Stromal cell of bone marrow (primary cell): ENCODE data around the gene FGFR3.

Source experiments
- DNase-seq: peaks from one replicate; pipeline ENCODE4 v3.0.0-alpha.2; 2012; ENCODE audit warnings: low read depth

Gene FGFR3

DNA sequence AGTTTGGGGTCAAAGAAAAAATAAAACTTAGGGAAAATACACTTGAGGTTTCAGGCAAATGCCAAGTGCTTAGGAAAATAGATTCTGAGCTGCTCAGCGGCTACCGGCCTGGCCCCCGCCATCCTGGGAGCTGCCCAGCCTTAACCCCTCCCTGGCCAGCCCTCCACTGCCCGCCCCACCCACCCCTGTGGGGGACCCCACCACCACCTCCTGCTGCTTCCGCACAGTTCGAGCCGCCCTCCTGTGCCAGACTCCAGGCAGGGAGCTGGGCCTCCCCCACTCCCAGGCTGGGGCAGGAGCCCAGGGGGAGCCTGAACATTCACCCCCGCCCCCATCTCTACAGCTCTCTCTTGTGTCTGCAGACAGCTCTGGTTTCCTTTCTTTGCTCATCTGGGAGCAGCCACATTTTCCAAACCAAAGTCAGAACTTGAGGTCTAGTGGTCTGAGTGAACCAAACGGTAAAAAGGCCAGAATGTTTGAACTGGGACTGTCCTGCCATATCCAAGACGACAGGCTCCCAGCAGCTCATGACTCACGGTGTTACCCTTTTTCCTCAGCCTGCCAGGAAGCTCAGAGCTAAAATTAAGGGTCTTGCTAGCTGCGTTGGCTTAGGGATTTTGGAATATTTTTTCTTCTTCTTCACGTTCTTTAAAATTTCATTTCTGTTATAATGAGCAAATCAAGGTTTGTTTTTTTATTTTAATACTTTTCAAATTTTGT, 4.7 kb upstream of the FGFR3 start:
- peak; percentile 5 for DNase-seq

DNA sequence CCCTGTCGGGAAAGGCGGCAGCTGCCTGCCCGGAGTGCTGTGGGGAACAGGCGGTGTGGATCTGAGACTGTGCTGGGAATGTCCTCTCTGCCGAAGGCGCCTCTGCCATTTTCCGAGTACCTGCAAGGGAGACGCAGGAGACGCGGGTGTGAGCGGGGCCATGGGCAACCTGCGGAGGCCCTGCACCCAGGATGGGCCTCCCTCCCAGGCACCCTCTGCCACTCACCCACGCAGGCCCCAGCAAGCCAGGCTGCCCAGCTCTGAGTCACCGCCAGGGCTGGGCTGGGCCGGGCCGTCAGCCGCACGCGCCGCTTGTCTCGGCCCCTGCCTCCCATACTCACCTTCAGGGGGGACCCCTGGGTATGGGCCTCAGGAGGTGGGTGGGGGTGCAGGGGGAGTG, 3.5 kb upstream of the FGFR3 start:
- DNase-seq: no peak

DNA sequence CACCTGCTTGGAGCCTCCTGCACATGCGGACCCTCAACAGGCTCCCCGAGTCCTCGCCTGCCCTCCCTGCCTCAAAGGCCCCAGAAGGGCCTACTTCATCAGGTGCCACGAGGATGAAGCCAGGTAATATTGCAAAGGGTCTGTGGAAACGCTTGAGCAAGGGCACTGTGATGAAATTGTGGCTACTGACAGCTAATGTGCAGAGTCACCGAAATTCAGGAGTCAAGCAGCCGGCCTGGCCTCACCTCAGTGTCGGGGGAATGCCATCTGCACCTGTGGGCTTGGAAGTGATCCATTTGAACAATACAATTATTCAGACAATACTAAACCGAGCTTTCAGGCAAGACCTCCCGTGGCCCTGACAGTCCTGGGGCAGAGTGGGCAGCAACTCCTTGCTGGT, 3.1 kb upstream of the FGFR3 start:
- DNase-seq: no peak

DNA sequence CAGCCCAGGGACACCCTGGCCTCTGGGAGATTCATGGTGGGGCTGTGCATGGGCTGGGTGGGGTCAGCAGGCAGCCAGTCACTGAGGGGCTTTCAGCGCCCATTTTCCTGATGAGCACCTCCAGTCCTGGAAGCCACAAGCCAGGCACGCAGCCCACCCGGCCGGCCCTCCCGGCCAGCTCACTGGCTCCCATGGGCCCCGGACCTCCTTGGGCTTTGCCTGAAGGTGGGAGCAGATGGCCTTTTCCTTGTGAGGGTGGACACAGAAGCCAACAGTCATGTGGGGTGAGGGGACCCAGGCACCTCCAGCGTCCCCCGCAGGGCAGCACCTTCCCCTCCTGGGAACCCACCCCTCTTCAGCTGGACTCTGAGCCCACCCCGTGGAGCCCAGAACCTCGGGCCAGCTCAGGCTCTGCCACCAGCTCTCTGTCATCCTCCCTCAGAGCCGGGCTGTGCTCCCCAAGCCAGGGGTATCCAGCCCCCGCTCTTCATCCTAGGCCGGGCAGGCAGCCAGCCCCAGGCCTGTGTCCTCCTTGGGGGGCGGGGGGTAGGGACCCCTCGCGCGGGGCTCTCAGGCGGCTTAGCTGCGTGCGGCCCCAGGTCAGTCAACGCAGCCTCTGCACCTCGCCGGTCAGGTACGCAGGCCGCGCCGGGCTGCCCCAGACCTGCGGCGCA, 798 bp upstream of the FGFR3 start:
- DNase-seq: no peak

DNA sequence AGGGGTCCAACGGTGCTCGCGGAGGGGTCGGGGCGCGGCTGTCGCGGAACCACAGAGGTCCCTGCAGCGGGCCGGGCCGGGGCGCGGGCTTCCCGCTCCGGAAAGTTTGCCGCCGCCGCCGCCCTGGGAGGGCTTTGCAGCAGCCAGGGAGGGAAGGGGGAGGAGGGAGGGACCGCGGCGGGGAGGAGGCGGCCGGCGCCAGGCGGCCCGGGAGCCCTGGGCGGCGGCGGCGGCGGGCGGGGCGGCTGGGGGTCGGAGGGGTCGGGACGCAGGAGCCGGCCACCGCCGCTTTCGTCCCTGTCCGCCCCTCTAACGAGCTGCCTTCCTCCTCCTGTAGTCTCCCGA, 375 bp downstream of the FGFR3 start:
- peak; percentile 6 for DNase-seq

DNA sequence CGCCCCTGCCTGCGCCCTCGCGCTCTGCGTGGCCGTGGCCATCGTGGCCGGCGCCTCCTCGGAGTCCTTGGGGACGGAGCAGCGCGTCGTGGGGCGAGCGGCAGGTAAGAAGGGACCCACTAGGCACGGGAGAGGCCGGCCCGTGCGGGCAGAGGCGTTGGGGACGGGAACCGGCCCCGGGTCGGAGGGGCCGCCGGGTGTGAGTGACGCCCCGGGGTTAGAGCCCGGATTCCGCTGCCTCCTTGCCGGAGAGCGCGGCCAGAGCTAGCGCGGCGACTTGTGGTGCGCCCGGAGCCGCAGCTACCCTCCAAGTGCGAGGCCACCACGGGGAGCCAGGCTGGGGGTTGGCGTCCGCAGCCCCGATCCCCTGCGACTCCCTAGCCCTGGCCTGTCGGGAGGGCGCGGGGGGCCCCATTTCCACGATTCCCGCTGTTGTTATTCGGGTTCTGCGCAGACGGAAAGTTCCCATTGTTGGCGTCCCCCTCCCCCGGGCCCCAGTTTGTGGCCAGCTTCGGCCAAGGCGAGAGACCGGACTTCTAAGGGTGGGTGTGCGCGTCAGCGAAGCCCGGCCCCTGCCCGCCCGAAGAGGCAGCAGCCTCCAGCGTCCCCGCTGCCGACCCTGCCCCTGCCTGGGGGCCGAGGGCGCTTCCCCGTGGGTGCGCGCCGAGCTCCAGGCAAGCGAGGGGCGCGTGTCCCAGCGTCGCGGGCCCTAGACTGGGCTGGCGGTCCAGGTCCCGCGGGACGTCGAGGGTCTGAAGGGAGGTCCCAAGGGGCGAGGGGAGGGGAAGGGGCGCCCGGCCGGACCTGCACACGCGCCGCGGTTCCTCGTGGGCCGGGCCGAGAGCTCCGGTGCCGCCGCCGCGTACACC, 1.1 kb downstream of the FGFR3 start:
- DNase-seq: no peak

DNA sequence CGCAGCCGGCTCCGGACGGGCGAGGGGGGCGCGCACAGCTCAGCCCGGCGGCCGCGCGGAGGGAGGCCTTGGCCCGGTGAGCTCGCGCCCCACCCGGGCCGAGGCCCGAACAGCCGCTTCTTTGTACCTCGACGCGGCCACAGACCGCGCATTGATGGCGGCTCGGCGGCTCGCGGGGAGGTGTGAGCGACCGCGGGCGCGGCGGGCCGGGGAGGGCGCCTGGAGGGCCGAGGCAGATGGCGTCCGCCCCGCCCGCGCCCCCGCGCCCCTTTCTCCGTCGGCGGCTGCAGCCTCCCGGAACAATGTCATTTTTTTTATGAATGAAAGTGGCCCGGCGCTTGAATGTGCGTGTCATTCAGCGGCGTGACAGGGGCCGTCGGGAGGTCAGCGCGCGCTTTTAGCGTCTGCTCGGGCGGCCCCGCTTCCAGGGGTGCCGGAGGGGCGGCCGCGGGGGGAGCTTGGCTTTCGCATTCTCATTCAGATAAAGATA, 1.8 kb downstream of the FGFR3 start:
- no peak for DNase-seq

DNA sequence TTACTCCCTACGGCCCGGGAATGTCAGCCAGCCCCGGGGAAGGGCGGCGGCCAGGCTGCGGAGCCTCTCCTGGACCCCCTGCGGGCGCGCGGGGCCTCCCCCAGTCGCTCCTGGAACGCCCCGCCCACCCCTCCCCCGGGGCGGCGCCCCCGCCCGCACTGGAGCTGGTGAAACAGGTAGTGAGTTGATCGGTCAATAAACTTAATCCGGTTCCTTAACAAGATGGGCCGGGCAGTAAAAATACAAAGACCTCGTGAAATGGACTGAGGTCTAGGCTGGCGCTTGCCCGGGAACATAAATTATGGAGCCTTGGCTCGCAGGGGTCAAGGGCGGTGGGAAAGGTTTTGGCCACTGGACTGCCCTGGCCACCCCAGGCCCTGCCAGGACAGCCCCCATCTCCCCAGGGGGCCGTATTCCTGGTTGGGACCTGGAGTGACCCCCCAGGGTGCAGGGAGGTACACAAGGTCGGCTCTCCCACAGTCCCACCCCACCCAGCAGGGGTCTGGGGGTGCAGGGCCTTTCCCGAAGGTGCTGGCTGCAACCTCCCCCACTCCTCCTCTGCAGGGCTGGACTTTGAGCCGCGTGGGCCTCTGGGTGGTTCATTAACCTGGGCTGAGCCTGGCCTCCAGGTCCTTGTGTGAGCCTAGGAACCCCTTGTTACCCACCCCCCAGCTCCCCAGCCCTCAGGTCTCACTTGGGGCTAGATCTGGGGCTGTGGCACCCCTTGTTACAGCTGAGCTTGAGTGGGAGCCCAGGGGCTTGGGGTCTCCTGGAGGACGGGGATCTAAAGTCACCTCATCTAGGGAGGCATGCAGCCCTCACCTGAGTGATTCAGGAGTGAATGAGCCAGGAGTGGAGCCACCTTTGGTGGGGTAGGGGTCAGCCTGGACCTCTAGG, 2.5 kb downstream of the FGFR3 start:
- DNase-seq: no peak

DNA sequence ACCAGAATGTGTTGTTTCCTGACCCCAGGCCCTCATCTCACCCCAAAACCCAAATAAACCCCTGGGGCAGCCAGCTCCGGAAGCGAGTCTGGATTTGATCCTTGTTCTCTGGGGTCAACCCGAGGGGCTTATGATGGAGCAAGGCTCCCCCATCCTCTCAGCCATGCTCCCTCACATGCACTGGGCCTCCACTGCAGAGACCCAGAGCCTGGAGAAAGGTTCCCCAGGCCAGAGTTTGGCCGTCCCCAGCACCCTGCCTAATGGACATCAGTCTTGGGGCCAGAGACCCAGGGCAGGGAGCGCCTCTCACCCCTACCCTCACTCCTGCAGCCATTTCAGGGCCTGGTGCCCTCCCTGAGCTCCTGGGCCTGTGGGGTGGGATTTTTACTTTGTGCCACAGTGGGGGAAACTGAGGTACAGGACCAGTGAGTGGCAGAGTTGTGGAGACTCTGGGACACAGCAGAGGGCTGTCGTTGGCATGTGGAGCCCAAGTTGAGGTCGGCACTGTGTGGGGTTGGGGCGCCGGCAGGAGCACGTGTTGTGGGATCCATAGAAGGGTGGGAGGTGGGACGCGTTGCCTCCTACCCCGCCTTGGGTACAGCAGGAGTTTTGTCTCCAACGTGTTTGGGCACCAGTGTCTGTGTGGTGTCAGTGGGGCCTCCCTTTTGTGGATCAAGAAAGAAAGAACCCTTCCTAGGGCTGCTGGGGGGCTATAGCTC, 3.6 kb downstream of the FGFR3 start:
- DNase-seq: no peak

DNA sequence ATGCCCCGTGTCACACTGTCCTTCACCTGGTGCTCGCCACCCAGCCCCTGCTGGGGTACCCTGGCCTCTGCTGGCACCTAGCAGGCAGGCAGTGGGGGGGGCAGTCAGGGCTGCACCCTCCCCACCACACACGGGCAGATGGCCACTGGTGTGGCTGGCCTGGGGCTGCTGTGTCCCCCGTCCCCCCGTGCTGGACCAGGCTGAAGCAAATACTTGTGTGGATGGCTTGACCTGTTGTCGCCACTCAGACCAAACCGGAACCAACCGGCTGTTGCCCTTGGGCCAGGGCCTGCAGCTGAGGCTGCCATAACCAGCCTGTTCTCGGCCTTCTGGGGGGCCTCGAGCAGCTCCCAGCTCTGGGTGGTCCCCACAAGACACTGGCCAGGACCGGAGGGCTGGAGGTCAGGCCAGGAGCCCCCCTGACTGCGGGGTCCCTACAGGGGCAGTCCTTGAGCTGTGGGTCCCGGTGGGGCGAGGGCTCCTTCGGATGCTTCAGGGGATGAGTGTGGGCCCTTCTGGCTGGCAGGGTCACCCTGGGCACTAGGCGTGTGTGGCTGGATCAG, 4.3 kb downstream of the FGFR3 start:
- no peak for DNase-seq

DNA sequence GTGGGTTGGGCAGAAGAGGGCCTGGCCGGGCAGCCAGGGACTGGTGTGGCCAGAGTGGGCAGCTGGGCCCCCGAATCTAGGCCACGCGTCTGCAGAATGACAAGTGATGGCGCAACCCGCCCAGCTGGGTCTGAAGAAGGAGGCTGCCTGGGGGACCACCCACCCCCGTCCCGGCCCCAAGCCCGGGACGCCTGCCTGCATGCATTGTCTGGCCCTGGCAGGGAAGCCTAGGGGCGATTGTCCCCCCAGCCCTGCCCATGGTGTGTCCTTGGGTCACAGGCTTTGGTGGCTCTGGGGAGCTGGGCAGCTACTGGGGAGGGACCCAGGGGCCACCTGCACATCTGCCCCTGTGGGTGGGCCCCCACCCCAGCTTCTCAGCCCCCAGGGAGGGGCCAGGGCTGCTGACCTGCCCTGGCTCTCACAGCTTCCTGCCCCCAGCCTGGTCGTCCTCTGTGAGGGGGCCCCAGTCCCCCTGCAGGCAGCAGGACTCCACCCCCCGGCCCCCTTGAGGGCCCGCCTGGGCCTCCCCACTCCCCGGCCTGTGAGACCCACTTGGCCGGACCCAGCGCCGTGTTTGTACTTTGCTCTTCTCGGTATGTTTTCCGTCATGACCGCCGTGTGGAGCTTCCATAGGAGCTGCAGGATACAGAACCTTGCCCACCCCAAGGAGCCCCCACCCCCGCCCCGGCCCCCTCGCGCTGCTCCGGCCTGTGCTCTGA, 4.9 kb downstream of the FGFR3 start:
- no peak for DNase-seq

DNA sequence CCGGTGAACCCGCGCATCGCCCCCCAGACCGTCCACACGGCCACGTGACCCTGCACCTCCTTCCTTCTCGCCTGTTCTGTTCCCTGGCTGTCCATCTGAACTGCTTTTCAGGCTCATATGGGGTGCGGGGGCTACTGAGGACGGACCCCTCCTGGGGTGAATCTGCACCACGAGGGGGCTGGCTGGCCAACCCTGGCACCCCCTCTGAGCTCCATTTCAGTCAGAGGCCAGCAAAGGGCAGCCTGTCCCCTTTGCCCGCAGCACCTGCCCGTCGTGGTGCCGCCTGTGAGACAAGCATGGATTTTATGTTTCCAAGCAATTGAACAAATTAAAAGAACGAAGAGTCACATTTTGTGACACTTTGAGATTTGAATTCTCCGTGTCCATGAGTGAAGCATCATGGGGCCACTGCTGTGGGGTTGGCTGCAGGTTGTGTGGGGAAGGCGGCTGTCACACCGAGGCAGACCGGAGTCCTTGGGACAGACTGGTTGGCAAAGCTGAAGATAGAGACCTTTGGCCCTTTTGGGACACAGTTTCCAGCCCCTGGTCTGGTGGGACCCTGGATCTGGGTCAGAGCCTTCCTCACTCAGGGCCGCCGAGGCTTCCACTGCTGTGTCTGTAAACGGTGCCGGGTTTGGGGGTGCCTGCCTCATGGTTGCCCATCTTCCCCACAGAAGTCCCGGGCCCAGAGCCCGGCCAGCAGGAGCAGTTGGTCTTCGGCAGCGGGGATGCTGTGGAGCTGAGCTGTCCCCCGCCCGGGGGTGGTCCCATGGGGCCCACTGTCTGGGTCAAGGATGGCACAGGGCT, 5.7 kb downstream of the FGFR3 start:
- DNase-seq: no peak

DNA sequence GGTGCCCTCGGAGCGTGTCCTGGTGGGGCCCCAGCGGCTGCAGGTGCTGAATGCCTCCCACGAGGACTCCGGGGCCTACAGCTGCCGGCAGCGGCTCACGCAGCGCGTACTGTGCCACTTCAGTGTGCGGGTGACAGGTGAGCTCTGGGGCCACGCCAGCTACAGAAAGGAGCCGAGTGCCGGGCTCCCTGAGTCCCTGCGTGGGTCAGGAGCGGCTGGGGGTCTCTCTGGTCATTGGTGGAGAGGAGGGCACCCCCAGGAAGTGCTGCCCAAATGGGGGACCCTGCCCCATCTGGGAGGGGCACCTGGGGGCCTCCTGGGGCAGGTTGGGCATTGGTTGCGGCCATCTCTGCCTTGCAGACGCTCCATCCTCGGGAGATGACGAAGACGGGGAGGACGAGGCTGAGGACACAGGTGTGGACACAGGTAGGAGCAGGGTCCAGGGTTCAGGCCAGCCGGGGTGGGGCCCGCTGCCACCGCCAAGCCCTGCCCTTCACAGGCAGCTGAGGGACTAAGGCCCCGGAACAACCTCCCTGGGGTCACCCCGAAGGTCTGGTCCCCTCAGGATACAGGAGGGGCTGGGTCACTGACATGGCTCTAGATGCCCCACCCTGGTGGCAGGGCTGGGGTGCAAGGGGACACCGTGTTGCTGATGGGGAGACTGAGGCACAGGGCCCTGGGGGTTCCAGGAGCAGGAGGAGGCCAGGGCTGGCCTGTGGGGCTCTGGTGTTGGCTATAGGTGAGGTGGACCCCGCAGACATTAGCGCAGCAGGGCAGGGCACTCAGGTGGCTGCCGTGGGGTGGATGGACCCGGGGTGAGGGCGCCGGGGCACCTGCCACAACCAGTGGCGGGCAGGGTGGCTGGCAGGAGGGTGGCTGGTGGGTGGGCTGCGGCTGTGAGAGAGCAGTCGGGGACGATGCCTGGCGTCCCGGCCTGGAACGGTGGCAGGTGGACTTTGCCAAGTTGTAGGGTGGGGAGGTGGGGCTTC, 6.6 kb downstream of the FGFR3 start:
- no peak for DNase-seq

DNA sequence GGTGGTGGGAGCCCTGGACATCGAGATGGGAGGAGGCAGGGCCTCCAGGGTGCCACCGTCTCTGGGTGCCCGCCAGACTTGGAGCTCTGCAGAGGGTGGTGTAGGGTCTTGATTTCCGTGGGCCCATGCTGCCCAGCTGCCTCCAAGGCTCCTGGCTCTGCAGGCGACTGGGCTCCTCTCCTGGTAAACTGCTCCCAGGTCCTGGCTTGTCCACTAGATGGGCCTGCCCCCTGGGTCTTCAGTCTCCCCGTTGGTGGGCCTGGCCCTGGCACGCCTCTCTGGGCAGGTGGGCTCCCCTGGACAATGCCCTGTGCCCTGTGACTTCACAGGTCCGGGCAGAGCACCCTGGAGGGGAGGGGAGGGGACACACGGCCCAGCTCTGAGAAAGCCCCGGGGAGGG, 7.7 kb downstream of the FGFR3 start:
- no peak for DNase-seq

DNA sequence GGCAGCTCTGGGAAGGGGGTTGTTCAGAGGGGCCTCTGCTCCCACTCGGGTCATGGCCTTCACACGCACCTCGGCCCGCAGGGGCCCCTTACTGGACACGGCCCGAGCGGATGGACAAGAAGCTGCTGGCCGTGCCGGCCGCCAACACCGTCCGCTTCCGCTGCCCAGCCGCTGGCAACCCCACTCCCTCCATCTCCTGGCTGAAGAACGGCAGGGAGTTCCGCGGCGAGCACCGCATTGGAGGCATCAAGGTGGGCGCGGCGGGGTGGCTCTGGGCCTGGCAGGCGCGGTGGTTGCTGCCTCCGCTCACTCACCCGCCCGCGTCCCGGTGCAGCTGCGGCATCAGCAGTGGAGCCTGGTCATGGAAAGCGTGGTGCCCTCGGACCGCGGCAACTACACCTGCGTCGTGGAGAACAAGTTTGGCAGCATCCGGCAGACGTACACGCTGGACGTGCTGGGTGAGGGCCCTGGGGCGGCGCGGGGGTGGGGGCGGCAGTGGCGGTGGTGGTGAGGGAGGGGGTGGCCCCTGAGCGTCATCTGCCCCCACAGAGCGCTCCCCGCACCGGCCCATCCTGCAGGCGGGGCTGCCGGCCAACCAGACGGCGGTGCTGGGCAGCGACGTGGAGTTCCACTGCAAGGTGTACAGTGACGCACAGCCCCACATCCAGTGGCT, 8.3 kb downstream of the FGFR3 start:
- DNase-seq: no peak

DNA sequence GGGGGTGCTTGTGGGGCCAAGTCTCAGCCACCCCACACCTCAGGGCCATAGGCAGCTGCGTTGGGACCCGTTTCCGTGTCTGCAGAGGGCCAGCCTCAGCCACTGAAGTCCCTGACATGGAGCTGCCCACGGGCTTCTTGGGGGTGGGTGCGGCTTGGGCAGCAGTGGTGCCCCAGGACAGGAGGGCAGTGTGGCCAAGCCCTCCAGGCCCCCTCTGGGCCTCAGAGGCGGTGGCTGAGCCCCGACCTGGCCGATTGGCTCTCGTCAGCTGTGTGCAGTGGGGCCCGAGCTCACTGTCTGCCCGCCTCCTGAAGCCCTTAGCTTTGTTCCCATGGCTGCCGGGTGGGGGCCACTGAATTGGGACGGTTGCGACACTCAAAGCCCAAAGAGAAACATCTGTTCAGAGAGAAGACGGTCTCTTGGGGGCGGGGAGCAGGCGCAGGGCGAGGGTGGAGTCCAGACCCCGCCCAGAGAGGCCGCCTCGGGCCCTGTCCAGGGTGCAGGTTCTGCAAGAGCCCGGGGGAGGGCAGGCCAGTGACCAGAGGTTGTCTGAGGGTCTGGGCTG, 9.1 kb downstream of the FGFR3 start:
- DNase-seq: no peak
